ENCODE results near the gene LAMA4.

Gene LAMA4

DNA sequence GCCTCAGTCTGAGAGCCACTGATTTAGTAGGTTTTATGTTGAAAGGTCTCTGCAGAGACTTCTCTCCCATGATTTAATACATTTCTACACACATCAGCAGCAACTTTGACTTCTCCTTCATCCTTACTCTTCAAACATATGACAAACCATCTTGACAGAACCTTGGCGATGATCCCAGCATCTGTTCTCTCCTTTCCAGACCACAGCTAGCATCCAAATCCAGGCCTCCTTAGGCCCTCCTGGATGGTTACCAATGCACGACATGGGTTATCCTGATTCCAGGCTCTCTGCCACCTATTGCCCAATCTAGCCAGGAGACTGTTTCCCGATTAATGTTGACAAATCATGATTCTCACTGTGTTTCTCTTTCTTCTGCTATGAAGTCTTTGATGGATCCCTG is 16.8 kb downstream of the LAMA4 start:
- no peak for DNase-seq

DNA sequence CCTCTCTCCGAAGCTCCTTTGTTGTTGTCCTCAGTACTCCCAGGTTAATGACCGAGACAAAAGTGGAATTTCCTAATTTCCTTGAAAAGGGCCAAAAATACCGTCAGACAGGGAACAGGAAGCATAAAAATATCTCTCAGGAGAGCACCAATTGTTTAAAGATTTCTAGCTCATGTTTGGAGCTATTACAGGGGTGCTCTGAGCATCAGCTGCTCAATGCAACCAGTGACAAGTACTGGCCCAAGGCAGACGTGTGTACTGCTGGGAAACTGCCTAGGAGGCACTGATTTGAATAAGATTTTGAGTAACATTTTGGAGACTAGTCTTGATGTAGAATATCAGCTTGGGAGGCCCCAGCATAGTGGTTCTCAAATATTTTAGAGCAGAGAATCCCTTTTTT is 17.3 kb downstream of the LAMA4 start:
- DNase-seq: no peak

DNA sequence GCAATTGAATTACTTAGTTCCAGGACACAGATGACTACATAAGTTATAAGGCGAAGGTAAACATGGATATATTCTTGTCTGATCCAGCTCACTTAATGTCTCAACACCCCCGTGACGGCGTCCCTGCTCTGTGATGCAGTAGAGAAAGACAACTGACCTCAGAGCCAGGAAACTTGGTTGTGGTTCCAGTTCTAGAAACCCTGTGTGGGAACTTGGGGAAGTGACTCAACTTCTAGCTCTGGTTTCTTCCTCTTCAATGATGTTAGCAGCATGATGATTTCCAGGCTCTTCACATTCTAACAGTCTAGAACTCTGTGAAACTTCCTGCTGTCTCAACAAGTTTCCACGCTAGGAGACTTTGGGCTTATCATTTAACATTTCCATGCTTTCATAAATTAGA is 18.4 kb downstream of the LAMA4 start:
- DNase-seq: no peak

DNA sequence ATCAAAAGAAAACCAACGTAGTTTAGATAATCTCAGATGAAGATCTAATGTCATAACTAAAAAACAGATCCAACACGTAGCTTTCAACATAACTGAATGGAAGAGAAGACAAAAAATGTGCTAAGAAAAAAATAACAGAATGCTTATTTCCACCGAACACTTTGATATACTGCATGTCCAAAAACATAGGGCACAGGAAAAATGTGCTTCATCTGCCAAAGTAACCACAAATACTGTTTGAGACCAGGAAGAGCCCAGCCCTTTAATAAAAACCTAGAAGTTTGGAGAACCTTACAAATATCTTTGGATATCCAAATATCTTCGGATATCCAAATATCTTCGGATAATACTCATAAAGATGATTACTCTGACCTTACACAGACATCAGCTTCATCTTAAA is 19.8 kb downstream of the LAMA4 start:
- DNase-seq: no peak

DNA sequence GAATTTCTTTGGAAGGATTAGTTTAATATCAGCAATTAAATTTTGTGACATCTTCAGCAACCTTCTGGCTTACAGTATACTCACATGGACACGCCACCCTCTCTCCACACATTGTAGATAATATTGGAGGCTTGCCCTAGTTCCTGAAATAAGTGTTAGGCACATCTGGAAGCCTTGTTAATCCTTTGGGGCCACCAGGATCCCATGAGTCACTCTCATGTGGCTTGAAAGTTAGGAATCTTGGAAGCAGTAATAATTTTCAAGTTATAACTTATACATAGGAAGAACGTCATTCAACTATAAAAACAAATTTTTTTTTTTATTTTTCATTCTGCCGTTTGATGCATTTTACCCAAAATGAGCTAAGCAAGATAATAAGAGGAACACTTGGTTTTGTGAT is 20.5 kb downstream of the LAMA4 start:
- DNase-seq: no peak

DNA sequence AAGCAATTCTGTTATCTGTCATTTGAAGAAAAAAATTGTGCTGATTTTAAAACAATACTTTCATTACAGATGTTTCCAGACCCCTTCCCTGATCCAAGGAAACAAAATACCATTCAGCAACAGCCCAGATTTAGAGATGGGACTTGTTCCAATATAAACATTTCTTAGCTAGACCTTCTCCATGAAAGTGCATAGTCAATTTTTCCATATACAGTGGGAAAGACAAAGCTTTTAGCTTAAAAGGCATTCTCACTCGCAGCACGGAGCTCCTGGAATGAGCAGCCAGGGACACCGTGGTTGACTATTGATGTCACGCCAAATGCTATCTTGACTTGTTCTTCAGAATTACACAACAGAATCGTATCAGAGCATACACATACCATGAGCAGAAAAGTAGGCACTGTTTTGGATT is 21.5 kb downstream of the LAMA4 start:
- no peak for DNase-seq

DNA sequence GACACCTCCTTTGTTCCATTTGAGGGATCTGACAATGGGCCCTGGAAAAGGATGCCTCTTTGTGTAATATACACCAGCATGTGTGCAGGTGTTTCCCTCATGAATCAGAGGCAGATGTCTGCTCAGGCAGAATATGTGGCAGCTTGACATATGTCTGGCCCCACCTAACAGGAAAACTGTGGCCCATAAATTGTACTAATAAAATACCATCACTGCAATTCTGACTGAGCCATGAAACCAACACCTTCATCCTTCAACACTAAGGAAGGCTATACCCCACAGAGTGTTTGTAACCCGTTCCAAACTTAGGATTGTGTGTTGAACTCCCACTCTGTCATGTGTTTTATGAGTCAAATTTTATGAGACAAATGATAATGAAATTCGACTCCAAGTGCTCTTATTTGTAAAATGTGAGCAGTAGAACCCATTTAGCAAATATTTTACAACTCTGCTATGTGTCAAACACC is 22.7 kb downstream of the LAMA4 start:
- peak; percentile 42 for DNase-seq

DNA sequence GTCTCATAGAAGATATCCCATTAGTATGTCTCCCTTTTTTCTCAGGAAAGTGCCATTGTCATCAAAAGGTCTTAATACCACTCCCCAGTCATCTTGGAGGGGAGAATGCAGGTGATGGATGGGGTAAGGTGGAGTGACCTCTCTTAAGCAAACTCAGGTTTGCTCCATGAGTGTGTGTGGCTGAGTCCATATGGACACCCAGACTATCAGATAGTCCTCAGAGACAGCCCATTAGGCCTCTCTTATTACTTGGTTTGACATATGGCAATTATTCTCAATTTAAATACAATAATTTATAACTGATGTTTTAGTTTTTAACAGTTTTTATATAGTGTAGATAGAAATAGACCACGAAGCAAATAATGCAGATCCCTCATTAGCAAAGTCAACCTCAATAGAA is 23.2 kb downstream of the LAMA4 start:
- DNase-seq: no peak

DNA sequence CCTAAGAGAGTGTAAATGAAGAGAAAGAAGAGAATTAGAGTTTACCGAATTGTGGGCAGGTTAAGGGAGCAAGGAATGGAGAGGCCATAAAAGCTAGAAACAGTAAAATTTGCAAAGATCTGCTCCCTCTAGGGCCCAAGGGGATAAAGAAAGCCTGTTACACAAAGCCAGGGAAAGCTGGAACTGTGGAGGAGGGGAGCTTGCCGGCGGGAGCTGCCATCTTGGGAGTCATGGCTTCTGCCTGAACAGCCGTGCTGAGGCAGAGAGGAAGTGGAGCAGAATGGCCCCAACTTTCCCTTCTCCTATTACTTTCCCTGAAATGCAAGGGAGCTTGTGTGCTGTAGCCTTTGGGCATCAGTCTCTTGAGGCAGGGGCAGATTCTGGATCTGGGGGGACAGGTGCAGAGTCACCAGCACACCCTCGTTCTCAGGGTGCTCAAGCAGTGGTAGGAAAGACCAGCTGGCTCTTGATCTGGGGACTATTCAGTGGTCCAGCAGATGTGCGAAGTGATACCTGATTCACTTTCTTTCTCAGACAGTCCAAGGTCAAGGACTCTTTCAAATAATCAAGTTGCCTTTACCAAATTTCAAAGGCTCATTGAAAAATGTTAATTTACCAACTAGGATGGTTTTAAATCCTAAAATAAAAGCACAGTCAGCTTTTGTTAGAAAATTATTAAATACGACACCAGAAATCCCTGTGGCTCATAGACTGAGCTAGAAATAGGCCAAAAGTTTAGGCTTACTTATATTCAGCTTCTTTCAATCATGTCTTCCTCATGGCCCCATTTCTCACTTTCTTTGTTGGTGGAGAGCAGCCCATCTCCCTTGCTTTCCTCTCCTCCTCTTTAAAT is 25.7 kb downstream of the LAMA4 start:
- no peak for DNase-seq

DNA sequence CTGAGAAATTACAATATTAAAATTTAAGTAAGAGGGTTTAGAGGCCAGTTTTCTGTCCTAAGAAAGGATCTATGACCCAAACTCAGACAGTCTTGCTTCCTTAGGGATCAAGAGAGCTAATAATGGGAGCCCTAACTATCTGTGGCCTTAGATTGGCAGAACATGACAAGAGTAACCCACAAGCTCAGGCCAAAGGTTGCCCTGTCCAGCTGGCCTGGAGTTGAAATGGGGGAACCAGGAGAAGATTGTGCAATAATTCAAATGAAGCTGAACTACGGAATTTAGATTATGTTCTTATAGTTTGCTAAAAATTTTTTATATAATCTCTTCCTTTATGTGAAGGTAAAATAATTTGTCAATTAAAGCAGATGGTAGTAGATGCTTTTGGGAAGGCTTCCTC is 26.4 kb downstream of the LAMA4 start:
- no peak for DNase-seq

DNA sequence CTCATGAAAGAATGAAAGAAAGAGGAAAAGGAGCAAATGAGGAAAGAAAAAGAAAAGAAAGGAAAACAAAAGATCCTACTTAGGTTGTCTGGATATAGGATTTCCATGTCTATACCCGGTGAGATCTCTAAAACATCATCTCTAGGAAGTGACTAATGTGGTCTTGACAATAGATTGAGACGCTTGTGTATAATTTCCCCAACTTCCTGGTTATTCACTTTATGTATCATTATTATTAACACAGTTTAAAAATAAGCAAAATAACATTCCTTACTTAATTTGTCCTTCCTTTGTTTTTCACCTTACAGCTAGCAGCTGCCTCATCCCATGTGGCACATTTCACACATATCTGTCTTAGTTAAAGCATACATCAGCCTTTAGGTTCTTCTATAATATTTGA is 27.0 kb downstream of the LAMA4 start:
- no peak for DNase-seq

DNA sequence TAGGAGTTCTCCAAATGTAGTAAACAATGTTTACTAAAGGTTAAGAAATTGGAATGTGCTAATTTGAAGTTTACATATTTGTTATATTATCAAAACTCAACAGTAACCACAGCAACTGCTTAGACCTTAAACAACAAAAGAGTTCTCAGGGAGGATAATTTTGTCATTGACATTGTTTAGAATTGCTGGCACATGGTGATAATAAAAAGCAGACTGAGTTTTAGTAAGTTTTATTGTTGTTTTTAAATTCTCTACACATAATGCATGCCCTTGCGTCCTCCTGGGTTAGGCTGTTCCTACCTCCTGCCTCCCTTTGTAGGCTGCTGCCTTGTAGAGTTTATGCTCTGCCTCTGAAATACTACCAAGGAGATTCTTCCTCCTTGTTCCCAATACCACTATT is 28.7 kb downstream of the LAMA4 start:
- no peak for DNase-seq

DNA sequence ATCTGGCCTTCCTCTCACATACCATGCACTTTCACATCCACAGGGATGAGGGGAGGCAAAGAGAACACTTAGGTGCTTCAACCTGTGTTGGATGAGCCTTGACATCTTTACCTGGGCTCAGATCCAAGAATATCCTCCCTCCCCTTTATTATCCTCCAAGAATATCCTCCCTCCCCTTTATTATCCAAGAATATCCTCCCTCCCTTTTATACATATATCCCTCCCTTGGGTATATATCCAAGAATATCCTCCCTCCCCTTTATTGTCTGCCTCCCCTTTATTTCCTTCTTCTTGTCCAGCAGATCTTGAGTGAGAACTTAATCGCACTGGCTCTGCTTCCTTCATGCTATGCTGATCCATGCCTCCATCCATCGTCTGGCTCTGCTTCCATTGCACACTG is 30.3 kb downstream of the LAMA4 start:
- no peak for DNase-seq

DNA sequence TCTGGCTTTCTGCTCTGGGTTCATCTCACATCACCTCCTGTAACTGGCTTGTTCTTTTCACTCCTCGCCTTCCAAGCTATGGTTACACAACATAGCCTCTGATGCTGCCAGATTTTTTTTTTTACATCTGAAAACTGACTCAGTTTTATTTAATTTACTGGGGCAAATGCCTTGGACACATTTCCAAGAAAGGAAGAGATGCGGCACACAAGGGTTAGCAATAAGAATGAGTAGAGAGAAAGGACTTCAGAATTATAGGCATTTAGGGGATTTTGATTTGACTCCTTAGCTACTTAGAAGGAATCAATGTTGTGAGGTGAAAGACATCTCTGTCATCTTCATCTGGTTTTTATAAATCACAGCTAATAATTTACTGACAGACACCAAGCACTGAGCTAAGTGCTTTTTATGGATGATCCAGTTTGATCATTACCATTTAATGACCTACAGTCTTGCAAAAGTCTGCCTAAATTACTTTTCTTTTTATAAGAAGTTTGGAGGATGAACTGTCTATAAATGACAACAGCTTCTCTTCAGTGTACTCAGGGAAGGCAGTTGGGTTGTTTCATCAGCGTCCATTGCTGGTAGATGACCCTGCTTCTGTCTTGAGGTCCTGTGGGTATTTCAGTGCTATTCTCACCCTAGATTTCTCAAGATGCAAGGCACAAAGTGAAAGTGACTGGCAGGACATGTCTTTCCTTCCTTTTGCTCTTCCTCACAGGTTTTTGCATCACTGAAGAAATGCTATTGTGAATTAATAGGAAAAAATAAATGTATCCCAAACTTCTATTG is 31.1 kb downstream of the LAMA4 start:
- no peak for DNase-seq

DNA sequence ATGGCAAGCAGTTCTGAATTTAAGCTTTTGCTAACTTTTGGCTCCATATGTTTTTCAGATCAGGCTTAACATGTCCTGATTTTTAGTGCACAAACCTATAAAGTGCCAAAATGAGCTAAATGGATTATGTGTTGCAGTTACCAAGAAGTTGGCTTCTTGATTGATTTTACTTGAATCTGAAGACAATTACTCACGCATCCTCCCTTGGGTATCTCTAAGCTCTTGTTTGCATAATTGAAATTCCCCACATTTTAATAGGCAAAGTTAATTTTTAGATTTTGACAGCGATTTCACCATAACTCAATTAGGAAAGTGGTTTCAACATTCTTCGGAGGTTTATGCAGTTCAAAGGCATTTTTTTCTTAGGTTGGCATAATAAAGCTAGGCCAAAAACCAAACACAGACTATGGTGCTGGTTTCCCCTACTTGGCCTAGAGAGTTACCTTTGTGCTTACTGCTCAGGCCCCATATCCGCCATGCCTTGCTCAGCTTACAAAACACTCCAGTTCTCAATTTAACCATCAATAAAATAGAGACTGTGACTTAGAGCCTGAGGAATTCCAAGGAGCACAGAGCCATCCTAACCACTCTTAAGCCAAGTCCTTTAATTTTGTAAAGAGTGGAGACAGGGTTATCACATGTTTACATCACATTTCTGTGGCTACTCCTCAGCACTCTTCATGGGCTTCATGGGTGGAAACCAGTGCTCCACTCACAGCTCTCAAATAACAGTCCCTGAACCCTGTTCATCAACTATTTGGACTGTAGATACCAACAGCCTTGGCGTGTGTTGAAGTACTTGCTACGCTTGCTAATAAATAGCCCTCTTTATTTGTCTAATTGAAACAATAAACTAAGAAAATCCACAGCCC is 32.1 kb downstream of the LAMA4 start:
- DNase-seq: no peak

DNA sequence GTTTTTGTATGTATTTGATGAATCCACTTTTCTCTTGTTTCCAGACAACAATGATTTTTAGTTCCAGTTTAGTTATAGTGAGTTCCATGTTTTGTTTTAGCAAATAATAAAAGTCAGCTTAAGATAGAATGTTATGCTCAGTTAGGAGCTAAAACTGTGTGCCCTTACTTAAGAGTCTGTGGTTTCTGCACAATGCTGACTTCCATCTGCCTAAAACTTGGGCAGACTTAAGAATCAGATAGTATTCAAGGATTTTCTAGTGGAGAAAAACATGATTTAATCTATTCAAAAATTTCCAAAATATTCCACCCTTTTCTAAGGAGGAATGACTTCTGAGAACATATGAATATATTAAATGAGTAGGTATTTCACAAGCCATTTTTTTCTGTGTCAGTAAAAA is 32.8 kb downstream of the LAMA4 start:
- DNase-seq: no peak

DNA sequence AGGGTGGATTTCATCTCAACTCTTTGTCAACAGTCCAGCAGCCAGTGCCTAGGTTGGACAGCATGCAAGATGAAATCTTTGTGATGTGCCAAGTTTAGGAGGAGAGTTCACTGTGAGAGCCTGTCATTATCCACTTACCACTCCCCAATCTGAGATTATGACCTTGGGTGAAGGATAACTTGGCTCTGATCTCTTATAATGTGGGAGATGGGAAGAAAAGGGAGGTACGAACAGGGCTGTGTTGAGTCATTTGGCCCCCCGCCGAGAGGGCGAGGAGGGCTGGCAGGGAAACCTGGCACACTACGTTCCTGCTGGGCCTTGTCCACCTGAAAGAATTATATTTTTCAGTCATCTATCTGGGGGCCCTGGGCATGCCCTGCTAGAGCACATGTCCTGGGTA is 35.8 kb downstream of the LAMA4 start:
- no peak for DNase-seq

DNA sequence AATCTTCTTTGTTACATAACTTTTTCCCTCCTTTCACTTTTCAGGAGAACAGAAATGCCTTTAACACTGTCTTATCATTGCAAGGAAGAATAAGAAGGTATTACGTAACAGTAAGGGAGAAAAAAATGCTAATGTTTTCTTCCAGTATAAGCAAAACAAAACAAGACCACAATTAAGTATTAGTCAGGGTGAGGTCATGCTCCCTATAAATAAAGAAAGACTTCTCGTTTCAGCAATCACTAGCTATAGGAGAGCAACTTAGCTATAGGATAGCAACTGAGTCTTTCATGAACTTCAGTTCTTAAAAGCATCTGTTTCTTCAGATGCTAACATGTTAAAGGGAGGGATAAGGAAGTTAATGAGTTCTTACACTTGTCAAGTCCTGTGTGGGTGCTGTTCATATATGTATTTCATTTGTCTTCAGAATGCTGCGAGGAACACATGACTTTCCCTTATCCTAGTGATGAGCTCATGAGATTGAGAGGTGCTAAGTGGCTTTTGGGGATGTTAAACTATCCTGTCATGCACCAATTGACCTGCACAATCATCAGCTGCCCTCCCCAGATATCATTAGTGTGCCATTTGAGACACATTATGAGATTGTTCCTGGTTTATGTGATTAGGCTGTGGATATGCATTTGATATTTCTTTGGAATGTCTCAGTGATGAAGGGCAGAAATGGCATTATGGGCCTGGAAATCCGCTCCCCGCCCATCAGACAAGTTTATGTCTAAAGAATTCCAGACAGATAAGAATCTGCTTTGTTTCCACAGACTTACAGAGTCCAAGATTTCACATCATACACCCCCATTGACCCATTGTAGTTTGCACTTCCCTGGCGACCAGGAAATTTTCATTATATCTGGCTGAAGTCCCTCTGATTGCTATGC is 37.5 kb downstream of the LAMA4 start:
- DNase-seq: no peak

DNA sequence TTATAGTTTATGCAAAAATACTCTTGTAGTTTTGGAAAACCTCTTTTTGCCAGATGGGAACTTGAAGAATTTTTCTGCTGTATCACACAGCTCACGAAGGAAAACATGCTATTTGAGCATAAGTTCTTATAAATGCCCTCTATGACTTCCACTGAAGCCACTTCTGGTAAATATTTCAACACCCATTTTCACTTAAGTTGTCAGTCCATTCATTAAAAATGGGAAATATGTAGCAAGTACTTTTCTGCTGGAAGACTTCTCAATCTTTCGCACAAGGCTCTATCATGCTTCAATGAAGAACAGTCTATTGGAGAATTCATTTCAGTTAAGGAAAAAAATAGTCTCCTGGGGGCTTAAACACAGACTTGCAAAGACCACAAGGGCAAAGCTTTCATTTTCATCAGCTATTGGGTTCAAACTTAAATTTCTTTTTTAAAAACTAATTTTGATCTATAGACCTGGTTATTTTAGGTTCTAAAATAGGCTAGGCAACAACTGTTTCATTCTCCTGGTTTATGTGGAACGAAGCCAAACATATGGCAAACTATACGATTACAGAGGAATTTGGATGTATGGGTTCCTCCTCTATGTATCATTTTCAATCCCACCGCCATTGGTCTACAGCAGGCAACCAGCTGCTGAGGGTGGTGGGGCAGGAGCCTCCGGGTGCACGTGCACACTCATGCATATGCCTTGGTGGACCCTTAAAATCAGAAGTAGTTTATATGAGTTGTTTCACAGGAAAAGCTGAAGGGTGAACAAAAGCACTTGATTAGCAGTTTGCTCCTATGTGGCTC is 38.7 kb downstream of the LAMA4 start:
- DNase-seq: no peak

DNA sequence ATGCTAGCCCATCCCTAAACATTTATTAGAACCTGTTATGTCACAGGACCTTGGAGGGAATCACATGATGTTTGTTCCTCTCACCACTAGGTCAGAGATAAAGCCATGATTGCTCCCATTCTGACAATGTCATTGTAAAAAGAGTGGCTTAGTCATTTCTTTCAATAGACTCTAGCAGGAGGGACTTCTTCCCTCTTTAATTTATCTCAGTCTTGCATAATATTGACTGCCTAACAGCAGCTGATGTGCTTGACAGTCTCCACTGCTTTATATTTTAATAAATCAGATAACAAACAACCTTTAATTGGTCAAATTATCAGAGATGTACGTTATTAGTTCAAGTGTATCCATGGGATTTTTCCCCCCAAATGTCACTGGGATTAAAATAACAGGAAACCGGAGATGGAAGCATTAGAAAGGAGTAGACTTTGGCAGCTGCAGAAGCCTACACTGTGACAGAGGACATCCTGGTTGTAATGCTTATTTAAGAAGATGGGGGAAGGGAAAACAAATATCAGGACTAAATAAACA is 39.6 kb downstream of the LAMA4 start:
- DNase-seq: no peak

DNA sequence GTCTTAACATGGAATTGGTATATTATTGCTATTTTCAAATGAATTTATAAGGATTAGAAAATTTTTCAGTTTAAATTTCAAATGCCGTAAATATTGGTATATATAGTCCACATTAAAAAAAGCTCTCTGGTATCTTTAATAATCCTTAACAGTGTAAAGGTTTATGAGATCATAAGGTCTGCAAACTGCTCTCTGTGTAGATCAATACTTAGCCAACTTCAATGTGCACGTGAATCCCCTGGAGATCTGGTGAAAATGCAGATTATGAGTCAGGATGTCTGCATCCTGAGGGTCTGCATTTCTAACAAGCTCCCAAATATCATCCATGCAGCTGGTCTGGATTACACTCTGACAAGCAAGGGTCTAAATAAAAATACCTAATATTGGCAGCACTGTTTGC is 43.5 kb downstream of the LAMA4 start:
- no peak for DNase-seq
